Anterior cingulate cortex (tissue), 58 donors: ENCODE measurements around the gene CSTPP1.
A peak's percentile ranks its signal among the peaks of the same experiment; 100 is the strongest.
"Not testable (repeated sequence)": the region's sequence is repeated elsewhere in the genome, so short reads cannot be mapped to it uniquely, and the experiment has no call there.

Source experiments
- DNase-seq, 58 donors: peaks; one replicate each; lab custom pipeline; 2025; lab: John Stamatoyannopoulos, UW

Gene CSTPP1

GRCh38 chr11:46984548-46984947, 48.0 kb downstream of the CSTPP1 start:
- no peak for DNase-seq

GRCh38 chr11:46984987-46985386, 48.4 kb downstream of the CSTPP1 start:
- DNase-seq, result no peak

- DNase-seq, result no peak
Measured at GRCh38 chr11:46987183-46987582, 50.6 kb downstream of the CSTPP1 start.

- not testable (repeated sequence) for DNase-seq
Measured at GRCh38 chr11:46989810-46990487, 53.4 kb downstream of the CSTPP1 start.

GRCh38 chr11:46991391-46991790, 54.8 kb downstream of the CSTPP1 start:
- no peak for DNase-seq

- DNase-seq, result not testable (repeated sequence)
Measured at GRCh38 chr11:46992386-46992785, 55.8 kb downstream of the CSTPP1 start.

GRCh38 chr11:46997796-46998195, 61.2 kb downstream of the CSTPP1 start:
- DNase-seq, result not testable (repeated sequence)

GRCh38 chr11:46999217-46999616, 62.7 kb downstream of the CSTPP1 start:
- DNase-seq, result no peak

GRCh38 chr11:47000033-47000432, 63.5 kb downstream of the CSTPP1 start:
- no peak for DNase-seq

- no peak for DNase-seq
Measured at GRCh38 chr11:47001781-47002181, 65.2 kb downstream of the CSTPP1 start.

- DNase-seq, result no peak
Measured at GRCh38 chr11:47002390-47002789, 65.8 kb downstream of the CSTPP1 start.

GRCh38 chr11:47003180-47003877, 66.8 kb downstream of the CSTPP1 start:
- peak in 17 of 58 donors; percentile 3 to 34 (median 10) for DNase-seq

GRCh38 chr11:47004595-47005033, 68.1 kb downstream of the CSTPP1 start:
- peak in 46 of 58 donors; percentile 3 to 83 (median 34) for DNase-seq

GRCh38 chr11:47005441-47005840, 68.9 kb downstream of the CSTPP1 start:
- DNase-seq, result no peak

- no peak for DNase-seq
Measured at GRCh38 chr11:47007579-47007978, 71.0 kb downstream of the CSTPP1 start.

GRCh38 chr11:47010179-47010578, 73.6 kb downstream of the CSTPP1 start:
- no peak for DNase-seq

GRCh38 chr11:47014097-47014496, 77.5 kb downstream of the CSTPP1 start:
- no peak for DNase-seq

- DNase-seq, result no peak
Measured at GRCh38 chr11:47018637-47019036, 82.1 kb downstream of the CSTPP1 start.

- no peak for DNase-seq
Measured at GRCh38 chr11:47020793-47021526, 84.4 kb downstream of the CSTPP1 start.

- DNase-seq, result no peak
Measured at GRCh38 chr11:47021527-47021818, 84.9 kb downstream of the CSTPP1 start.

GRCh38 chr11:47021965-47022364, 85.4 kb downstream of the CSTPP1 start:
- DNase-seq, result no peak
